Neural progenitor cell (in vitro differentiated cells): ENCODE results near the gene SLC10A3.

Experiments
- EZH2 ChIP-seq: fragments of 200-600 bp; sonication (generic); IDR thresholded peaks from 2 replicates; pipeline ENCODE4 v1.6.1; 2017; ENCODE audit warnings: antibody characterized with exemption, mild to moderate bottlenecking, moderate library complexity
- TF ChIP-seq, protein P1 (sequence below): fragments of 200-600 bp; sonication (generic); IDR thresholded peaks from 2 replicates; pipeline ENCODE4 v1.5.1; 2017; ENCODE audit warnings: antibody characterized with exemption, mild to moderate bottlenecking

DNA sequence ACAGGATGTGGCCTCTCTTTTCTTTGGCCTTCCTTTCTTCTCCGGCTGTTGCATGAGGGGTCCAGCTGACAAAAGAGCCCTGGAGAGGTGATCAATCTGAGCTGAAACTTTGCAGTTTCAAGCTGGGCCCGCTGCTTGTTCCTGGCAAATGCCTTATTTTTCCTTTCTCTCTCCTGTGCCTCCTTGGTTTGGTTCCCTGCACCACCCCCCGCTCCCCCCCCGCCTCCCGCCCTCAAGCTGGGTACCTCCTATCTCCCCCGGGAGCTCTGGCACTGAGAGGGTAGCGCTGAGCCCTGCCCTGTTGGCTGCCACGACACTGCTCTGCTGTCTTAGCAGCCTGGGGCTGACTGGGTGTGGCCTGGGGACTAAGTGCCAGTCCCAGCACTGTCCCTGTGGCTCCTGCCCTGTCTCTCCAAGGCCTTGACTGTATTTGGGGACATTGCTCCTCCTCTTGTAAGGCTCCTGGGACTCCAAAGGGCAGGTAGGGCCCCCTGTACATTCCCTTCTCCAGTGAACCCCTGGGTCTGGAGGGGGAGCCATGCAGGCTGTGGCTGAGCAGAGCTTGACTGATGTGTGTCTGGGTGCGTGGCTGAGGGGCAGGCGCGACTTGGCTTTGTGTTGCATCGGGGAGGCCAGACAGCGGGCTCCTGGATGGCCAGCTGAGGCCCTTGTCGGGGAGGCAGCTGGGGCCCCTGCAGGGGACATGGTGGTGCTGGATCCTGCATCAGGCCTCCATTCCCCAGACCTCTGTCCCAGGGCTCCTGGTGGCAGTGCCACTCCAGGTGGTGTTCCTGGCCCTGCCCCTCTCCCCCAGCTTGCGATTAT, 31.3 kb downstream of the SLC10A3 start:
- no peak for TF ChIP-seq EZH2
- TF ChIP-seq, protein P1, sequence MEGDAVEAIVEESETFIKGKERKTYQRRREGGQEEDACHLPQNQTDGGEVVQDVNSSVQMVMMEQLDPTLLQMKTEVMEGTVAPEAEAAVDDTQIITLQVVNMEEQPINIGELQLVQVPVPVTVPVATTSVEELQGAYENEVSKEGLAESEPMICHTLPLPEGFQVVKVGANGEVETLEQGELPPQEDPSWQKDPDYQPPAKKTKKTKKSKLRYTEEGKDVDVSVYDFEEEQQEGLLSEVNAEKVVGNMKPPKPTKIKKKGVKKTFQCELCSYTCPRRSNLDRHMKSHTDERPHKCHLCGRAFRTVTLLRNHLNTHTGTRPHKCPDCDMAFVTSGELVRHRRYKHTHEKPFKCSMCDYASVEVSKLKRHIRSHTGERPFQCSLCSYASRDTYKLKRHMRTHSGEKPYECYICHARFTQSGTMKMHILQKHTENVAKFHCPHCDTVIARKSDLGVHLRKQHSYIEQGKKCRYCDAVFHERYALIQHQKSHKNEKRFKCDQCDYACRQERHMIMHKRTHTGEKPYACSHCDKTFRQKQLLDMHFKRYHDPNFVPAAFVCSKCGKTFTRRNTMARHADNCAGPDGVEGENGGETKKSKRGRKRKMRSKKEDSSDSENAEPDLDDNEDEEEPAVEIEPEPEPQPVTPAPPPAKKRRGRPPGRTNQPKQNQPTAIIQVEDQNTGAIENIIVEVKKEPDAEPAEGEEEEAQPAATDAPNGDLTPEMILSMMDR: no peak
